Measurements from ENCODE around the gene KNCN. TPM values are rescaled to one million over a fixed set of nuclear protein-coding genes. Genes with fewer than 3 reads are reported as not detected.

The KNCN gene
- total RNA-seq, 1 donor from 2014 or later = not detected

- H3K9me3 Mint-ChIP-seq = no peaks in the 10 kb centered on the region
- no peaks in the 10 kb centered on the region for H3K27me3 Mint-ChIP-seq (ENCODE audit: insufficient read depth, low read depth)
- Histone ChIP-seq H3K9ac (no peak overlapping the region), H3K4me3 (no peak overlapping the region), H4K20me1 (ENCODE audit: low read depth) (no peaks in the 10 kb centered on the region), H3K36me3 (no peaks in the 10 kb centered on the region), H3K4me2 (no peak overlapping the region), H2AFZ (replicated peaks) (no peak overlapping the region), H3F3A (ENCODE audit: low read depth) (no peaks in the 10 kb centered on the region), H3K27me3 (no peaks in the 10 kb centered on the region), H3K79me2 (ENCODE audit: low read depth) (no peaks in the 10 kb centered on the region), H3K9me3 (ENCODE audit: low read depth) (no peaks in the 10 kb centered on the region), H3K4me1 (no peaks in the 10 kb centered on the region), H3K27ac (no peak overlapping the region)
- no peaks in the 10 kb centered on the region for H3K4me1 Mint-ChIP-seq
- no peak overlapping the region for H3K27ac Mint-ChIP-seq
- no peak for DNase-seq (ENCODE audit: low spot score)
- TF ChIP-seq EZH2phosphoT487 (IDR thresholded peaks at IDR 0.05) (no peak), EZH2 (IDR thresholded peaks at IDR 0.05) (no peak), CTCF (IDR thresholded peaks at IDR 0.05) (no peak)
- H3K4me3 Mint-ChIP-seq = no peak overlapping the region
- H3K36me3 Mint-ChIP-seq = peaks cover 11% of the 10 kb centered on the region
These were observed 44.6 kb upstream of the KNCN start for GRCh38 chr1:46596036-46596435.

- Histone ChIP-seq H3K4me1 (peaks cover 7% of the 10 kb centered on the region), H3F3A (ENCODE audit: low read depth) (no peaks in the 10 kb centered on the region), H3K4me2 (no peak overlapping the region), H3K4me3 (no peak overlapping the region), H2AFZ (replicated peaks) (no peak overlapping the region), H3K9ac (no peak overlapping the region), H3K27ac (no peak overlapping the region), H3K9me3 (ENCODE audit: low read depth) (no peaks in the 10 kb centered on the region), H3K27me3 (no peaks in the 10 kb centered on the region), H3K36me3 (no peaks in the 10 kb centered on the region), H3K79me2 (ENCODE audit: low read depth) (no peaks in the 10 kb centered on the region), H4K20me1 (ENCODE audit: low read depth) (no peaks in the 10 kb centered on the region)
- no peak overlapping the region for H3K4me3 Mint-ChIP-seq
- H3K4me1 Mint-ChIP-seq = no peaks in the 10 kb centered on the region
- TF ChIP-seq CTCF (IDR thresholded peaks at IDR 0.05) = no peak
- no peak for TF ChIP-seq EZH2 (IDR thresholded peaks at IDR 0.05)
- no peak for TF ChIP-seq EZH2phosphoT487 (IDR thresholded peaks at IDR 0.05)
- peaks cover 17% of the 10 kb centered on the region for H3K36me3 Mint-ChIP-seq
- H3K9me3 Mint-ChIP-seq = no peaks in the 10 kb centered on the region
- H3K27me3 Mint-ChIP-seq (ENCODE audit: insufficient read depth, low read depth) = no peaks in the 10 kb centered on the region
- DNase-seq (ENCODE audit: low spot score) = no peak
- no peak overlapping the region for H3K27ac Mint-ChIP-seq
These were observed 43.7 kb upstream of the KNCN start for GRCh38 chr1:46595127-46595526.

- peaks cover 23% of the 10 kb centered on the region for H3K36me3 Mint-ChIP-seq
- no peaks in the 10 kb centered on the region for H4K20me1 ChIP-seq (ENCODE audit: low read depth)
These were observed 42.6 kb upstream of the KNCN start for GRCh38 chr1:46594063-46594462.

More at GRCh38 chr1:46594063-46594462, 42.6 kb upstream of the KNCN start:
- Histone ChIP-seq H3K9me3 (ENCODE audit: low read depth) (no peaks in the 10 kb centered on the region), H3K36me3 (no peaks in the 10 kb centered on the region), H2AFZ (replicated peaks) (no peak overlapping the region), H3K4me1 (peaks cover 7% of the 10 kb centered on the region), H3K4me2 (no peak overlapping the region), H3K4me3 (no peak overlapping the region), H3F3A (ENCODE audit: low read depth) (no peaks in the 10 kb centered on the region), H3K27me3 (no peaks in the 10 kb centered on the region), H3K9ac (no peak overlapping the region), H3K79me2 (ENCODE audit: low read depth) (no peaks in the 10 kb centered on the region), H3K27ac (no peak overlapping the region)
- Mint-ChIP-seq H3K4me3 (no peak overlapping the region), H3K9me3 (no peaks in the 10 kb centered on the region), H3K27ac (no peak overlapping the region), H3K27me3 (ENCODE audit: insufficient read depth, low read depth) (no peaks in the 10 kb centered on the region), H3K4me1 (no peaks in the 10 kb centered on the region)
- DNase-seq (ENCODE audit: low spot score) = no peak
- no peak for TF ChIP-seq EZH2 (IDR thresholded peaks at IDR 0.05)
- no peak for TF ChIP-seq EZH2phosphoT487 (IDR thresholded peaks at IDR 0.05)
- no peak for TF ChIP-seq CTCF (IDR thresholded peaks at IDR 0.05)
